ENCODE results near the gene CAPN5.
"Not testable (repeated sequence)": the region's sequence is repeated elsewhere in the genome, so short reads cannot be mapped to it uniquely, and the experiment has no call there.

CAPN5 gene

DNA sequence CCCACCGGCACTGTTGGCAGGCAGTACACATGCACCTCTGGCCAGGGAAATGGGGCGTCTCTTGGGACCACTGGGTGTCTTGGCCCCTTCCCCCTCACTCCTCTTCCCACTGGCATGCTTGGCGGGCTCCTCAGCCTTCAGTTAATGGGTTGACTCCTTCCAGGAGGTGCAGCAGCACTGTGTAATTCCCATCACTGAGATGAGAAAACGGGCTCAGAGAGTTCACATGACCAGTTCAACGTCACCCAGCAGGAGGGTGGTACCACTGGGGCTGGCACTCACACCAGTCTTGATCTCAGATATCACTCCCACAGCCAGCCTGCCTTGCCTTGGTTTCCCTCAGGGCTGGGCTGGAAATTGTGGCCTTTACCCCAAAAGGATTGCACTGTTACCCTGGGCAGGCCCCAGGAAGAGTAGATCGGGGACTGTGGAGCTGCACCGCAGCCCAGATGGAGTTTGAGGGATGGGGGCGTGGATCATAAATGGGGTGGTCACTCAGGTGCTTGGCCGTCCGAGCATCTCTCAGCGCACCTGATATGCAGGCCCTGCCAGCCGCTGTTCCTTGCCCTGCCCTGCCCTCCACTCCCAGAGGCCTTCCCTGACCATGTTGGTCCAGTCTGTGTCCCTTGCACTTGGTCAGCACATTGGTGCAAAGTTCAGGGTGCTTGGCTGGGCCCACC, 16.9 kb downstream of the CAPN5 start:
- no peak for DNase-seq (ENCODE audit: low spot score)

DNA sequence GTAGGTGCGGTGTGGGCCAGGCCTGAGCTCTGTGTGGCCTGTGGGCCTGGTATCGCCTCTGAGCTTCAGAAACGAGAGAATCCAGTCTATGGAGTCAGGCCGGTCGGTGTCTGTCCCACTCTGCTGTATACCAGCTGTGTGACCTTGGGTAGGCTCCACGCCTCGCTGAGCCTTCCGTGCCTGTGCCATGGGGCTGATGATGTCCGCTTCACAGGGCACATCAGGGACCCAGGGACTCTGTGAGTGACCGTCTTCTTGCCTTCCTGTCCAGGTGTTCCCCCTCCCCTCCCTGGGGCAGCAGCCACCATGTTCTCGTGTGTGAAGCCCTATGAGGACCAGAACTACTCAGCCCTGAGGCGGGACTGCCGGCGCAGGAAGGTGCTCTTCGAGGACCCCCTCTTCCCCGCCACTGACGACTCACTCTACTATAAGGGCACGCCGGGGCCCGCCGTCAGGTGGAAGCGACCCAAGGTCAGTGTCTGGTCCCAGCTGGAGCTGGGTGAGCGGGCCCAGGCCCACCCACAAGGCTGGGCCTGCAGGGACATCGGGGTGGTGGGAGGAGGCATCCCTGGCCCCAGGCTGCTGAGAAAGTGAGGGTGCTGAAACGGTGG, 17.9 kb downstream of the CAPN5 start:
- DNase-seq (ENCODE audit: low spot score): no peak

DNA sequence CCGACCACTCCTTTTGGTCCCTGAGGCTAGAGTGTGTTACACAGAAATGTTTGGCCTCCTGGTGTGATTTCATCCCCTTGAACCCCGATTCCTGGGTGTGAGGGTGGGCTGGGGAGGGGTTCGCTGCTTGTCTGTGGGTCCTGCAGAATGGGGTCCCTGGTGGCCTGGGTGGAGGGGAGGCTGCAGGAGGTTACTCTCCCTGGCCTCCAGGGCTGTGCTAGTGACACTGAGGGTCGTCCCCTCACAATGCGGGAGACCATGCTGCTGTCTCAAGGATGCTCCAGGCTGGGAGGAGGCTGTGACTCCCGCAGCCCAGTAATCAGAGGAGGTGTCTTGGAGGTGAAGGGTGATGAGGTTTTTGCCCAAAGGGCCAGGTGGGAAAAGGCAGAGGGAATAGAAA, 18.9 kb downstream of the CAPN5 start:
- DNase-seq (ENCODE audit: low spot score): no peak

DNA sequence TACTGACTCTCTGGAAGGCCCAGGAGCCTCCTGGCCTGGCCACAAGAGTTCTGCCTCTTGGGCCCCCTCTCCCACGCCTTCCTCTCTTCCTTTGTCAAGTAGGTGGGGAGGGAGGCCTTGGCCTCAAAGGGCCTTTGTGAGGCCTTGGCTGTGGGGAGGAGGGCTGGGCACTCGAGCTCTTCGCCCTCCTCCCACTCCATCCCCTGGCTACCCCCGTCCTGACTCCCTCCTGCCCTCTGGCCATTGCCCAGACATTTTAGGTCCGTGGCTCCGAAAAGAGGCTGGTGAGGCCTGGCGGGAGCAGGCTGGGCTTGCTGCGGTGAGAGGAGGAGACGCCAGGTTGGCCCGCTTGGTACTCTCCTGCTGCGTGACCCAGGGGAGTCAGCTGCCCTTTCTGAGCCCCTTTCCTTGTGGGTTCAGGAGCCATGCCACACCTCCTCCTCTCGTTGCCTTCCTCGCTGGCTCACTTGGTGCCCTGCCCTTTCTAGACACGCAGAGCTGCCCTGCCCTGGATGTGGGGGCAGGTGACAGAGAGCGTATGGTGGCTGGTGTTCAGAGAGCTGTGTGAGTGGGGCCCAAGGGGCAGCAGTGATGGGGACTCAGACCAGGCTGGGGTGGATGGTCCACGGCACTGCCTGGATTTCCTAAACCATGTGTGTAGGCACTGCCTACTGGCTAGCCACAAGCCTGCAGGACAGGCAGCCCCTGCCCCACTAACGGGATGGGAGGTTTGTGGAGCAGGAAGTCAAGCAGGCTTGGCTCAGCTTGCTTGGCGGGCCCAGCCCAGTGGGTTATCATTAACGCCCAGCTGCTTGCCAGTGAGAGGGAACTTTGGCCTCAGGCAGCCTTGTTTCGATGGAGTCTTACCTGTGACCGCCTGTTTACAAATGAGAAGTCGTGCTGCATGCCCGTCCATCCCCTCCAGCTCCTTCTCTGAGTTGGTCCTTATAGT, 20.0 kb downstream of the CAPN5 start:
- DNase-seq (ENCODE audit: low spot score): peak; percentile 60

DNA sequence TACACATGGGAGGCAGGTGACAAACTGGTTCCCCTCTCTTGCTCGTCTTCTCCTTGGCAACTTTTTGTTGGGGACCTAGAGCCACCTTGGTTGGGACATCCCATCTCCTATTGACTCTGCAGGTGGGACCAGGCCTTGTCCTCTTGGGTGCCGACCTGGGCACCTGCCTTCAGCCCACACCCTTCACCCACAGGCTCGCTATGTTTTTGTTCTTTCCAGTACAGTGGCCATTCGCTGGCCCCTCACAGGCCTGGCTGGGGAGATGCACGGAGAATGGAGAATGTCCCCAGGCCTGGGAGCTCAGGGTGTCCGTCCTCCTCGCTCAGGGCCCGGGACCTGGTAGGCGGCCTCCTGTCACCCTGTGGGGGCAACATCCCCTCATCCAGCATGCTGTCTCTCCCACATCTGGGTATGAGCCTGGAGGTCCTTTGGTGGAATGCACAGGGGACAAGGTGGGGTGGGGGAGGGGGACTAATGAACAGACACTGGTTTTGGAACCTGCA, 21.0 kb downstream of the CAPN5 start:
- no peak for DNase-seq (ENCODE audit: low spot score)

DNA sequence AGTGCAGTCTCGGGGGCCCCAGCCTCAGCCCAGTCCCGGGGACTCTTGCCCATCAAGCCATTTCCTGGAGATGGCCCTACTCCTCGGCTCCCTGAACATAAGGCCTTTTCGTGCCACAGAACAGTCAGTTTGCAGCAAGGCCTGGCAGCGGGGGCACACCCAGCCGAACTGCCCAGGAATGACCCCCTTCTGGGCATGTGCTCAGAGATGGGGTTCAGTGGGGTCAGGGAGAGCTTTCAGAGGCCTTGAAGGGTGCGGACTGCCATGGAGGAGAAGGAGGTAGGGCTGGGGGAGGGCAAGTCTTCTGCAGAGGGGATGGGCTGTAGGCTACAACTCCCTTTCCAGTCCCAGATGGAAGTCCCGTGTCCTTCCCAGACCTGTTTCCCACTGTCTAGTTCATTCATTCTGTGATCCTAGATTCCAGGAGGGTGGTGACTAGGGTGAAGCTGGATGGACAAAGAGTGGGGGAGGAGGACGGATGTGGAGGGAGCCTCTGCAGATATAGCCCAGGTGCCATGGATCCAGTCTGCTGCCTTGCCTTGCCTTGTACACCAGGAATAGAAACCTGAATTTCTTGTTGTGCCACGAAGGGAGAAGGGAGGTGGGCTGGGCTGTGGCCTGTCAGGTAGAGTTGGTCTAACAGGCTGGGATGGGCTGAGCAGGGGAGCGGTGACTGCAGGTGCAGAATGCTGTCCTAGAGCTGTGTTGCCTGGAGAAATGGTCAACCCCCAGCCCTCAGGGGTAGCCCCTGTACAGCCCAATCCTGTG, 21.6 kb downstream of the CAPN5 start:
- no peak for DNase-seq (ENCODE audit: low spot score)

DNA sequence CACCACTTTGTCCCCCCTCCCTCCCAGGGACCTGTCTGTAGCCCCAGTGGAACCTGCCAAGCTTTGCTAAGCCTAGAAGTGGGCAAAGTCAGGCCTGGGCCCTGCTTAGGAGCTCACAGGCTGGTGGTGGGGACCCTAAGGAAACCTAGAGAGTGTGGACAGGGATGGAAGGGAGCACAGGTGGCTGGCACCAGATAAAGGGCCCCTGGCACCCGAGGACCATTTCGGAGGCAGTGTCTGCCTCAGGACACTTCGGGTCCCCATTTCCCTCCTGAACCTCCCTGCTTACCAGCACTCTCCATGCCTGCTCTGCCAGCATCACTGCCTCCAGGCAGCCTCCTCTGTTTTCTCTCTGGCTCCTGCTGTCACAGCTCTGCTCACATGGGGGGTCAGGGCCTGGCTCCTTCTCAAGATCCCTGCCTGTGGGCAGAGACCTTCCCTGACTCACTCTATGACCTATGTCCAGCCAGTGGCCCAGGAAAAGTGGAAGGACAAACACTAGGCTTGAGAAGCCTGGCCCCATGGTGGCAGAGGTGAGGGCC, 22.3 kb downstream of the CAPN5 start:
- no peak for DNase-seq (ENCODE audit: low spot score)

DNA sequence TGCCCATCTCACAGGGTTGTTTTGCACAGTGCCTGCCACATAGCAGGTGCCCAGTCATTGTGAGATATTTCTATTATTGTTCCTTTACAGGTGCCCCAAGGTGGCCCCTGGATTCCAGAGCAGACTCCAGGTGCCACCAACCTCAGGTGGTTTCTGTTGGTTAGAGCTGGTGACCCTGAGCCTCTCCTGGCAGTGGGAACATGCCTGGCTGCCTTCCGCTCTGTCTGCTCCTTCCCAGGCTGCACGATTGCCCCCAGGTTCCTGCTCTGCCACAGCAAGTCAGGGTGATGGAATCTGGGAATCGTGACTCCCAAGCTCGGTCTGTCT, 23.2 kb downstream of the CAPN5 start:
- no peak for DNase-seq (ENCODE audit: low spot score)

DNA sequence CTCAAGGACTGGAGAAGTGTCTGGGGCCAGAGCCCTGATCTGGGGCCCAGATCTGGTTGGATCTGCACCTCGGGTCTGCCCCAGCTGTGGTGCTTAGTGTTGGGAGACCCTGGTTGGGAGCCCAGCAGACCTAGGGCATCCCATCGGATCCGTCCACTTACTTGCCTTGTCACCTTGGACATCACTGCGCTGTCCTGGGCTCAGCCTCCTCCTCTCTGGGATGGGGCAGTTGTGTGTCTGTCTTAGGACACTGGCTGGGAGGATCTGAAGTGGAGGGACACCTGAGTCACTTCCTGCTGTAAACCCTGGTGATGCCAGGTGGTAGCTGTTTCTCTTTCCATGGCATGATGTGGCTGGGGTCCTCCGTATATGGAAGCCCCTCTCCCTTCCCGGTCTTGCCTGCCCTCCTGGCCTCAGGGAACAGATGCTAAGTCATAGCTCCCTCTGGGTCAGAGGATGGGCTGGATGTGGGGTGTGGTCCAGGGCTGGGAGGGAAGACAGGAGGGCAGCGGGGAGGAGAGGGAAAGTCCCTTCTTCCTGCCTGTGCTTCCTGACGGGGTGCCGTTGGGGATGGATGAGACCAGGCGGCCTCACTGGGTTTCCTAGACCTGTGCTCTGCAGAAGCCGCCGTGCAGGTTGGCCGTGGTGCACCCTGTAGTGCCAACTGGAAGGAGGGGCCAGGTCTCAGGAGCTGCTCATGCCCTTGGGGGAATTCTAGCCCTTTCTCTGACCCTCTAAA, 23.8 kb downstream of the CAPN5 start:
- no peak for DNase-seq (ENCODE audit: low spot score)

DNA sequence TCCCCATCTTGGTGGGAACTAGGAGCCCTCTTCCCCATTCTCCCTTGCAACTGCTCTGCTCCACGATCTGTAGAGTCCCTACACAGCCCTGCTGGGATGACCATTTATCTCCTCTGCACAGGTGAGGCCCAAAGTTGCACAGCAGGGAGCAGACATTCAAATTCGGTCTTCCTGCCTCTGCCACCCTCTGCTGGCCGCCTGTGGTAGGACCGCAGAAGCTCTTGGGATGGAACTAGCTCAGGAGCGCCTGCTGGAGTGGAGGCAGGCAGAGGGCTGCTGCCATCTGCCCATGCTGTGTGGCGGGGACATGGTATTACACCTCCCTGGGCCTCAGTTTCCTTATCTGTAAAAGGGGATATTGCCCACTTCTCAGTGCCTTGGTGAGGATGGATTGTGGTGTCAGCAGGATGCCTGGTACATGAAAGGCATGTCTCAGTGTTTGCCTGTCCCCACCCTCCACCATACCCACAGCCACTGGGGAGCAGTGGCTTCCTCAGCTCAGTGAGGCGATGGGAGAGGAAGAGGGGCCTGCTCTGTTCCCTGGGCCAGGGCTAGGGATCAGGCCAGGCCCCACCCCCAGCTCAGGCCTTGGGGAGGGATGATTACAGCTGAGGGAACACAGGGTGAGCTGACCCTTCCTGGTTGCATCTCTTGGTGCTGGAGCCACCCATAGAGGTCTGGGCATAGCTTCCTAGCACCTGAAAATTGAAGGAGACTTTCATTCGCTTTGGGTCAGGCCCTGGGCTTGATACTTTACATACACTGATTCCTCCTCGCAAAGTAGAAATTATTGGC, 24.6 kb downstream of the CAPN5 start:
- peak; percentile 73 for DNase-seq (ENCODE audit: low spot score)

DNA sequence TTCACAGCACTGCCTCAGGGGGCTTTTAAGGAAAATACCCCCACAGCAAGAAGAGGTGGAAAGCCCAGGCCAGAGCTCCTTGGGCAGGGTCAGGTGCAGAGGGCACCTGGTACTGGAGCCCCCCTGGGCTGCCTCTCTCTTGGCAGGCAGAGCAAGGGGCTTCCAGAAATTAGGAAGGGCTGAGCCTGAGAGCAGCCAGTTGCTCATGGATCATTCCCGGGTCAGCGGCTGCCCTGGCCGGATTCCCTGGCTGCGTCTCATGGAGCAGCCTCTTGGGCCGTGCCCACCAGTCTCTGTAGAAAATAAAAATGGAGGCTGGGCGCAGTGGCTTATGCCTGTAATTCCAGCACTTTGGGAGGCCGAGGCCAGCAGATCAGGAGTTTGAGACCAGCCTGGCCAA, 25.6 kb downstream of the CAPN5 start:
- no peak for DNase-seq (ENCODE audit: low spot score)

DNA sequence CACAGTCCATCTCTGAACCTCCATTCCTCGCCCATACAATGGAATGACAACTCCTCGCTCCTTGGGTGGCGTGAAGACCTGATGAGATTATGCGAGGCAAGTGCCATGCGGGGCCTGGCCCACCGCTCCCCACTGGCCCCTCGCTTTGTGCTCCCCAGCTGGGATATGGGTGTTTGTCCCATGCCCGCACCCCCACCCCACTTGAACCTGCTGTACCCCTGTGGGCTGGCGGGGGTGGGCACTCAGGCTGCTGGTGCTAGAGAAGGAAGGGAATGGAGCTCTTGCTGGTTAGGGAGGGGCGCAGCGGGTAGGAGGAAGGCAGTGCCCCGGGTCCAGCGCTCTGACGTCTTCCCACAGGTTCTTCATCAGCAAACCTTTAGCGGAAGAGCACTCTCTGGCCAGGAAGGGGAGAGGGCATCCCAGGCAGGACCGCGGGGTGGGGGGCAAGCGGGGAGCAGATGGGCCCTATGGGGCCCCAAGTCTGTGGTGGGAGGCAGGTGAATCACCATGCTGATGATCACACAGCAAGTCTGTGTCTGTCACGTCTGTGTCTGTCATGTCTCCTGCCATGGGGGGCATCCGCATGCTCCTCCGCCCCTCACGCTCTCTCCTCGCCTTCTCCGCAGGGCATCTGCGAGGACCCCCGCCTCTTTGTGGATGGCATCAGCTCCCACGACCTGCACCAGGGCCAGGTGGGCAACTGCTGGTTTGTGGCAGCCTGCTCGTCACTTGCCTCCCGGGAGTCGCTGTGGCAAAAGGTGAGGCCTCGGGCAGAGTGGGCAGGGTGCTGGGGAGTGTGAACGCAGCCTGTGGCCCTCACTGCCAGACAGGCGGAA, 26.5 kb downstream of the CAPN5 start:
- DNase-seq (ENCODE audit: low spot score): no peak

DNA sequence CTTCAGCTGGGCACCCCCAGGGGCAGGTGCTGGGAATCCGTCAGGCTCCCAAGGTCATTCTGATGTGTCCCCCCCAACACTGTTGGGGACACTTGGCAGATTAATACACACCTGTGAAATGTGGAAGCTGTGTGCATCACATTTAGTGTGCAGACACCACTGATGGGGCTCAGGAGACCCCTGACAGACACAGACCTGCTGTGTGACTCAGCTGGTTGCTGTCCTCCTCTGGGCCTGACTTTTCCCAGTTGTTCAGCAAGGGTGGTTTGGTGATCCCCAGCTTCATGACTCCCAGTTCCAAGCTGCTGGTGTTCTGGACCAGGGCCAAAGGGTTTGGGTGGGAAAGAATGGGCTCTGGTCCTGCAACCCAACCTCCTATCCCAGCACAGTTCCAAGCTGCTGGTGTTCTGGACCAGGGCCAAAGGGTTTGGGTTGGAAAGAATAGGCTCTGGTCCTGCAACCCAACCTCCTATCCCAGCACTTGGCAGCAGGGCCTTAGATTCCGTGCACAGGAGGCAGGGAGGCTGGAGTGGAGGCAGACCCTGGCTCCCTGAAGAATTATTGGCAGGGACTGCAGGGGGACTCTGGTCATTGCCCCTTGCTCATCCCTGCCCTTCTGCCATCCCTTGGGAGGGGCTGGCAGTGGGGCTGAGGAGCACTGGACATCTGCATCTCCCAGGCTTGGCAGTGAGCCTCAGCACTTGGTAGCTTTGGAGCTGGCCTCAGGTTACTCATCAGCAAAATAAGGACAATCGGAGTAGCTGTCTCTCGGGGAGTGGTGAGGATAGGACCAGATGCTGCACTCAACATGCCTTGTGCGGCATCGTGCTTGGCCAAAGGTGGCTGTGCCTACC, 27.4 kb downstream of the CAPN5 start:
- DNase-seq (ENCODE audit: low spot score): no peak

DNA sequence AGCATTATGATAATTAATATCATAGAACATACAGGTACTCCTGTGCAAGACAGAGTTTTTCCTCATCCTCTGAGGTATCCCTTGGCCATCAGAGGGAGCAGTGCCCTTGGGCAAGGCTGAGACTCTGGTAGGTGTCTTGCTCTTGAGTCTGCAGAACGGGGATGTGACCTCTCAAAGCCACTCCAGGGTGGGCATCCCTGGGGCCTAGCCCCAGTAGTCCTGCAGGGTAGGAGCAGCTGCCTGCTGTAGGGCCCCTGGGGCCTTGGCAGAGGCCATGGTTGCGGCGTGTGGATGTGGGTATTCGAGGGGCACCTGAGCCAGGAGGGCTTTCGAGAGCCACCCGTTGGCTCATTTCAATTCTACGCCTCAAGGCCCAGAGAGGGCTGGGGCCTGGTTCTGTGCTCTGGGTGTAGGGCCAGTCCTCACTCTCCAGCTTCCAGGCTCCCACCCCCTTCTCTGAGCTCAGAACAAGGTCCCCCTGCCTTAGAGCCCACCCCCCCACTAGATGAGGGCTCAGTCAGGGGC, 28.1 kb downstream of the CAPN5 start:
- DNase-seq (ENCODE audit: low spot score): no peak

DNA sequence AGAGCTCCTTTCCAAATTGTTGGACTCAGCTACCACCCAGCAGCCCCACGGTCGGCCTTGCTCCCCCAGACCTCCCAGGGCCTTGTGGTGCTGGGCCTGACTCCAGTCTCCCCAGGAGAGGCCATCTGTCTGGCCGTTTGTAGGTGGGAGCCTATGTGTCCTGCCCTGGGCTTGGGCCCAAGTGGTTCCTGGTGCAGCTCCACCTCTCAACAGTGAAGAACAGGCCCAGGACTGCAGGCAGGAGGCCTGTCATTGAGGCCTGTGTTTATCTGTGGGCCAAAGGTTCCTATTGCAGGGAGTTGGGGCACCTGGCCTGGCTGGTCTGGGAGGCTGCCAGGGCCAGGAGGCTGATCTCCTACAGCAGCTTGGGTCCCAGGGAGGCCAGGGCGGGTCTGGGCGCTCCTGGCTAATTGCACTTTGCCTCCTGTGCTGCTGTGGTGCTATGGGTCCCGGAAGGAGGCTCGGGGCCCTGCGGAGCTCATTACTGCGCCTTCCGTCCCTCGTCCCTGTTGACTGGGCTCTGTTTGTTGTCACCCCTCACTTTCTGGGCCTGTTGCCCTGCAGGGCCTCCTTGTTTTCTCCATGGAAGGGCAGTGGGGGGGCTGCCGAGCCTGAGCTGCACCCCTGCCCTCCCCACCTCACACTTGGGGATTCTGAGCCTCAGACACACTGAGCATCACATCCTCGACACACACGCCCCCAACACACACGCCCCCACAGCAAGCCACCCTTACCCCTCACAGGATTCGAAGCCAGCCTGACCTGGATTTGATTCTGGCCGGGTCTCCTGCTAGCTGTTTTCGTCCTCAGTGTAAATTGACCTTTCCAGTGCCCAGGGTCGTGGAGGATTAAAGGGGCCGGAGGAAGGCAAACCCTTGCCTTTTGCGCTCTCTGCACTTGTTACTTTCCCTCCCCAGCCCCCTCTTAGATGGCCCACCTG, 29.1 kb downstream of the CAPN5 start:
- DNase-seq (ENCODE audit: low spot score): no peak

DNA sequence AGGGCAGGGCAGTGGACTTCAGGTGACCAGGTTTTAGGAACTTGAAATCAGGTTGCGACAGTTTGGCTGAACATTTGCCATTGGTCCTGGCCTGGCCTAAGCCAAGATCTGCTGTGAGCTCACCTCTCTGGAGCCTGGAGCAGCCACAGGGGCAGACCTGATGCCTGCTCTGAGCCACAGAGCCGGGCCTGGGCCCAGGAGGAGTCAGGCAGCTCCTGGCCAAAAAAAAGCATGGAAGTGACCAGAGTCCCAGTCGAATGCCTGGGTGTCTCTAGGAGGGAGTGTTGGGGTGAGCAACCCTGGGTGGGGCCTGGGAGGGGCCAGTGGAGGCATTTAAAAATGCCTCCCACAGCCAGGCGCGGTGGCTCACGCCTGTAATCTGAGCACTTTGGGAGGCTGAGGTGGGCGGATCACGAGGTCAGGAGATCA, 29.8 kb downstream of the CAPN5 start:
- no peak for DNase-seq (ENCODE audit: low spot score)

DNA sequence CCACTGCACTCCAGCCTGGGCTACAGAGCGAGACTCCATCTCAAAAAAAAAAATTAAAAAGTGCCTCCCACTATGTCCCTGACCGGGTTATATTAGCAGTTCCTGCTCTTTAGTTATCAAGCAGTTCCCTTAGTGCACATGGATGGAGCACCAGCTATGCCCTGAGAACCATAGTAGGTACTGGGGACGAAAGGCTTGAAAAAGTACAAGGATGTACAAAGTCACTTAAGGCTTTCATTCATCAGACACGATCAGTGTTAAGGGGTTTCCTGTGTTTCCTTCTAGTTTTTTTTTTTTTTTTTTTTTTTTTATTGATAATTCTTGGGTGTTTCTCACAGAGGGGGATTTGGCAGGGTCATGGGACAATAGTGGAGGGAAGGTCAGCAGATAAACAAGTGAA, 30.4 kb downstream of the CAPN5 start:
- not testable (repeated sequence) for DNase-seq (ENCODE audit: low spot score)
